ENCODE measurements around the gene BCKDHB.

BCKDHB gene

DNA sequence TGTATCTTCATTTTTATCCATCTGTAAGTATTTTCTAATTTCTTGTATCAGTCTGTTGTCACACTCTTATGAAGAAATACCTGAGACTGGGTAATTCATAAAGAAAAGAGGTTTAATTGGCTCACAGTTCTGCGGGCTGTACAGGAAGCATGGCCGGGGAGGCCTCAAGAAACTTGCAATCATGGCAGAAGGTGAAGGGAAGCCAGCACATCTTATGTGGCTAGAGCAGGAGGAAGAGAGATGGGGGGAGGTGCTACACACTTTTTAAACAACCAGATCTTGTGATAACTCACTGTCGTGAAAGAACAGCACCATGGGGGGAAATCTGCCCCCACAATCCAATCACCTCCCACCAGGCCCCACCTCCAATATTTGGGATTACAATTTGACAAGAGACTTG lies 10.9 kb upstream of the BCKDHB start:
- Histone ChIP-seq H3F3A (ENCODE audit: control insufficient read depth, insufficient read depth) (no peaks in the 10 kb centered on the region), H3K4me2 (ENCODE audit: low read length) (no peak overlapping the region), H3K9me3 (ENCODE audit: control insufficient read depth, insufficient read depth, low read length) (no peaks in the 10 kb centered on the region), H4K20me1 (ENCODE audit: control insufficient read depth, insufficient read depth, low read depth, low read length) (no peaks in the 10 kb centered on the region), H3K27me3 (ENCODE audit: control insufficient read depth, low read length) (peaks cover 17% of the 10 kb centered on the region), H3K27ac (ENCODE audit: low read depth, low read length) (no peak overlapping the region), H3K36me3 (ENCODE audit: control insufficient read depth, low read length) (no peaks in the 10 kb centered on the region), H3K9me2 (replicated peaks; ENCODE audit: control insufficient read depth, low read length) (no peaks in the 10 kb centered on the region), H3K4me3 (ENCODE audit: low read length) (no peak overlapping the region), H3K4me1 (ENCODE audit: control insufficient read depth, low read length) (no peaks in the 10 kb centered on the region), H3K79me2 (ENCODE audit: control insufficient read depth, low read length) (no peaks in the 10 kb centered on the region)
- TF ChIP-seq EZH2phosphoT487 (IDR thresholded peaks at IDR 0.05; ENCODE audit: borderline replicate concordance, low read length) (no peak), CTCF (IDR thresholded peaks at IDR 0.05; ENCODE audit: low read depth, low read length, poor library complexity, severe bottlenecking) (no peak)

- no peak overlapping the region for H3K27ac ChIP-seq (ENCODE audit: low read depth, low read length)
- H3F3A ChIP-seq (ENCODE audit: control insufficient read depth, insufficient read depth) = no peaks in the 10 kb centered on the region
- H3K4me1 ChIP-seq (ENCODE audit: control insufficient read depth, low read length) = no peaks in the 10 kb centered on the region
- no peak overlapping the region for H3K4me2 ChIP-seq (ENCODE audit: low read length)
- no peaks in the 10 kb centered on the region for H3K79me2 ChIP-seq (ENCODE audit: control insufficient read depth, low read length)
- no peaks in the 10 kb centered on the region for H3K36me3 ChIP-seq (ENCODE audit: control insufficient read depth, low read length)
- peaks cover 17% of the 10 kb centered on the region for H3K27me3 ChIP-seq (ENCODE audit: control insufficient read depth, low read length)
- no peak for TF ChIP-seq CTCF (IDR thresholded peaks at IDR 0.05; ENCODE audit: low read depth, low read length, poor library complexity, severe bottlenecking)
- no peak for TF ChIP-seq EZH2phosphoT487 (IDR thresholded peaks at IDR 0.05; ENCODE audit: borderline replicate concordance, low read length)
- H3K4me3 ChIP-seq (ENCODE audit: low read length) = no peak overlapping the region
- H3K9me2 ChIP-seq (replicated peaks; ENCODE audit: control insufficient read depth, low read length) = no peaks in the 10 kb centered on the region
- no peaks in the 10 kb centered on the region for H4K20me1 ChIP-seq (ENCODE audit: control insufficient read depth, insufficient read depth, low read depth, low read length)
- no peaks in the 10 kb centered on the region for H3K9me3 ChIP-seq (ENCODE audit: control insufficient read depth, insufficient read depth, low read length)
These were observed 8.1 kb upstream of the BCKDHB start for GRCh38 chr6:80098392-80098791.

DNA sequence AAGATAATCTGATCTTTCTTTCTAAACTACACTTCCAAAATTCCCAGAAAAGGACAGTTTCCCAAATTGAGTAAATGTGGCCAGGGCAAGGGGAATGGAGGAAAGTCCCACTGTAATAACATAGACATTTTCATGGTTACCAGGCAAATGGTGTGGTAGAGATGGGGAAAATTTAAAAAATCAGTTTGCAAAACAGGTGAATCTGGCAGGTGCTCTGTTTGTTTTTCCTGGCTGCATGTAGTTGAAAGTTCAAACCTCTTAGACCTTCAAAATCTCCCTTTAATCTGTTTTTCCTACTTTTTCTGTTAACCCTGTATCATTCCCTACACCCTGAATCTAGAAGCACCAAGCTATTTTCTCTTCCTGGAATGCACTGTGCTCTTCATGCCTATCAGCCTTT lies 2.0 kb upstream of the BCKDHB start:
- Histone ChIP-seq H3K9me2 (replicated peaks; ENCODE audit: control insufficient read depth, low read length) (no peaks in the 10 kb centered on the region), H3K27me3 (ENCODE audit: control insufficient read depth, low read length) (peaks cover 5% of the 10 kb centered on the region), H3K4me3 (ENCODE audit: low read length) (no peak overlapping the region), H3F3A (ENCODE audit: control insufficient read depth, insufficient read depth) (no peaks in the 10 kb centered on the region), H4K20me1 (ENCODE audit: control insufficient read depth, insufficient read depth, low read depth, low read length) (no peaks in the 10 kb centered on the region), H3K27ac (ENCODE audit: low read depth, low read length) (no peak overlapping the region), H3K9me3 (ENCODE audit: control insufficient read depth, insufficient read depth, low read length) (no peaks in the 10 kb centered on the region), H3K4me2 (ENCODE audit: low read length) (no peak overlapping the region), H3K36me3 (ENCODE audit: control insufficient read depth, low read length) (no peaks in the 10 kb centered on the region), H3K4me1 (ENCODE audit: control insufficient read depth, low read length) (peaks cover 14% of the 10 kb centered on the region), H3K79me2 (ENCODE audit: control insufficient read depth, low read length) (peaks cover 16% of the 10 kb centered on the region)
- no peak for TF ChIP-seq CTCF (IDR thresholded peaks at IDR 0.05; ENCODE audit: low read depth, low read length, poor library complexity, severe bottlenecking)
- TF ChIP-seq EZH2phosphoT487 (IDR thresholded peaks at IDR 0.05; ENCODE audit: borderline replicate concordance, low read length) = no peak

All from DOHH2 (cell line).